GM21390 (cell line): ENCODE data around the gene RPP38.
A peak's percentile ranks its signal among the peaks of the same experiment; 100 is the strongest.

ENCODE experiments used
- ATAC-seq: cut with Tn5 transposase; IDR thresholded peaks from one replicate; pipeline ENCODE4 v1.9.1; 2021; ENCODE audit not compliant: unreplicated experiment

The RPP38 gene

GRCh38 chr10:15106352-15107013 is 9.3 kb downstream of the RPP38 start:
- ATAC-seq: peak; percentile 81

GRCh38 chr10:15112657-15113056 is 15.5 kb downstream of the RPP38 start:
- no peak for ATAC-seq

- no peak for ATAC-seq
Measured at GRCh38 chr10:15113766-15114165, 16.6 kb downstream of the RPP38 start.

- ATAC-seq: no peak
Measured at GRCh38 chr10:15116225-15116624, 19.1 kb downstream of the RPP38 start.

GRCh38 chr10:15118615-15119014 is 21.5 kb downstream of the RPP38 start:
- ATAC-seq: no peak

GRCh38 chr10:15120523-15120922 is 23.4 kb downstream of the RPP38 start:
- ATAC-seq: no peak

- no peak for ATAC-seq
Measured at GRCh38 chr10:15121707-15122106, 24.6 kb downstream of the RPP38 start.

- peak; percentile 96 for ATAC-seq
Measured at GRCh38 chr10:15122477-15123030, 25.4 kb downstream of the RPP38 start.

GRCh38 chr10:15123749-15124184 is 26.6 kb downstream of the RPP38 start:
- no peak for ATAC-seq

- no peak for ATAC-seq
Measured at GRCh38 chr10:15124190-15124589, 27.0 kb downstream of the RPP38 start.

- ATAC-seq: no peak
Measured at GRCh38 chr10:15124908-15125307, 27.8 kb downstream of the RPP38 start.

- ATAC-seq: no peak
Measured at GRCh38 chr10:15131330-15131729, 34.2 kb downstream of the RPP38 start.

- ATAC-seq: no peak
Measured at GRCh38 chr10:15136129-15137035, 39.2 kb downstream of the RPP38 start.

GRCh38 chr10:15137036-15137359 is 39.8 kb downstream of the RPP38 start:
- no peak for ATAC-seq

GRCh38 chr10:15137636-15138035 is 40.5 kb downstream of the RPP38 start:
- no peak for ATAC-seq

- ATAC-seq: no peak
Measured at GRCh38 chr10:15140698-15141097, 43.5 kb downstream of the RPP38 start.

GRCh38 chr10:15141136-15142054 is 44.2 kb downstream of the RPP38 start:
- ATAC-seq: peak; percentile 93

- ATAC-seq: no peak
Measured at GRCh38 chr10:15144788-15145187, 47.6 kb downstream of the RPP38 start.

- ATAC-seq: no peak
Measured at GRCh38 chr10:15146366-15146765, 49.2 kb downstream of the RPP38 start.

- no peak for ATAC-seq
Measured at GRCh38 chr10:15147594-15148392, 50.6 kb downstream of the RPP38 start.
